HepG2 (cell line): Measurements from ENCODE around the gene HNRNPUL2. TPM values are rescaled to one million over a fixed set of nuclear protein-coding genes. Genes with fewer than 3 reads are reported as not detected.

Experiments
- ATAC-seq: fragments of 200-7000 bp; cut with Tn5 transposase; 3 replicates; pipeline ENCODE4 v1.9.1; 2020; ENCODE audit warnings: mild to moderate bottlenecking, moderate library complexity
- BruUV-seq: library from RNA; stranded (reverse); fragments of 400-500 nt; replicated peaks from 2 replicates; lab custom pipeline; 2021; lab: Mats Ljungman, UMichigan
- CTCF ChIA-PET: fragments of 300-600 bp; formaldehyde crosslinking; extraction: SDS; loops from one replicate; lab custom pipeline; 2021; ENCODE audit warnings: low total read pairs, inconsistent platforms, low intra/inter-chr PET ratio; lab: Yijun Ruan, JAX
- POLR2A ChIA-PET: fragments of 350-600 bp; sonication (Branson Sonifier 250); formaldehyde crosslinking; loops from one replicate; lab custom pipeline; 2020; ENCODE audit warnings: antibody characterized with exemption, inconsistent platforms; lab: Yijun Ruan, JAX
- DNase-seq: peaks from one replicate; pipeline ENCODE4 v3.0.0-alpha.2; 2015; ENCODE audit warnings: low spot score
- FAIRE-seq: peaks from 3 replicates; lab custom pipeline; 2011; peaks lifted over from hg19 to GRCh38; lab: Jason Lieb, UNC
- H2AFZ ChIP-seq: one replicate; pipeline ENCODE4 v1.6.1; 2011; ENCODE audit warnings: low read length, inconsistent platforms
- H3K27ac ChIP-seq: fragments of 300-600 bp; 3 replicates; pipeline ENCODE4 v1.8.0; 2011; ENCODE audit warnings: mixed run types, mild to moderate bottlenecking, mixed read lengths, low read length, inconsistent platforms; ENCODE audit not compliant: insufficient read depth; ENCODE audit errors: extremely low read length
- H3K27me3 ChIP-seq, 2 experiments: fragments of 200-600 bp in 1 of 2; 2 replicates in 1 of 2; 3 replicates in 1 of 2; pipeline versions ENCODE4 v1.6.0 to v1.8.0; 2011; ENCODE audit warnings: low read length in 2 of 2, mild to moderate bottlenecking in 2 of 2, moderate library complexity in 2 of 2, inconsistent platforms in 1 of 2; ENCODE audit not compliant: insufficient read depth in 2 of 2, control insufficient read depth in 1 of 2
- H3K36me3 ChIP-seq, 2 experiments: fragments of 200-600 bp in 1 of 2; replicated peaks in 1 of 2; 2 replicates in 1 of 2; 3 replicates in 1 of 2; pipeline versions ENCODE4 v1.5.1 to v1.8.0; 2011; ENCODE audit warnings: low read length in 2 of 2, inconsistent platforms in 1 of 2; ENCODE audit not compliant: insufficient read depth in 2 of 2, control insufficient read depth in 1 of 2
- H3K4me1 ChIP-seq: 2 replicates; pipeline ENCODE4 v1.5.1; 2012; ENCODE audit warnings: low read length, inconsistent platforms; ENCODE audit not compliant: insufficient read depth
- H3K4me2 ChIP-seq: 2 replicates; pipeline ENCODE4 v1.6.0; 2011; ENCODE audit warnings: low read depth, low read length, inconsistent platforms
- H3K4me3 ChIP-seq, 3 experiments: fragments of 200-600 bp in 1 of 3; sonication (generic), shearing (Covaris generic) in 1 of 3; replicated peaks in 1 of 3; 2 replicates each; pipeline ENCODE4 v1.5.1; 2011 to 2016; ENCODE audit warnings: low read length in 3 of 3, inconsistent platforms in 2 of 3, low read depth in 2 of 3, mild to moderate bottlenecking in 2 of 3, control low read depth in 1 of 3, mixed read lengths in 1 of 3; ENCODE audit not compliant: insufficient read depth in 1 of 3
- H3K79me2 ChIP-seq: one replicate; pipeline ENCODE4 v1.6.1; 2011; ENCODE audit warnings: low read length, inconsistent platforms; ENCODE audit not compliant: insufficient read depth
- H3K9ac ChIP-seq: 2 replicates; pipeline ENCODE4 v1.6.0; 2011; ENCODE audit warnings: mild to moderate bottlenecking, low read depth, low read length, inconsistent platforms; ENCODE audit not compliant: insufficient read depth
- H3K9me3 ChIP-seq: 2 replicates; pipeline ENCODE4 v1.5.1; 2012; ENCODE audit warnings: mild to moderate bottlenecking, low read length
- H4K20me1 ChIP-seq: 2 replicates; pipeline ENCODE4 v1.6.0; 2011; ENCODE audit warnings: inconsistent platforms, mild to moderate bottlenecking, low read length, moderate library complexity; ENCODE audit not compliant: insufficient read depth
- ISL2 ChIP-seq: sonication (generic); formaldehyde crosslinking; IDR thresholded peaks from 2 replicates; pipeline ENCODE4 v1.5.0; 2020; ENCODE audit warnings: missing genetic modification reagents
- POLR2AphosphoS5 ChIP-seq: IDR thresholded peaks from 2 replicates; pipeline ENCODE4 v1.6.1; 2012; ENCODE audit warnings: low read depth, low read length
- RAD21 ChIP-seq: fragments of 450-650 bp; formaldehyde crosslinking; IDR thresholded peaks from 2 replicates; pipeline ENCODE4 v1.5.0; 2020; ENCODE audit warnings: mild to moderate bottlenecking
- ZC3H13 ChIP-seq: sonication (generic); formaldehyde crosslinking; IDR thresholded peaks from 2 replicates; pipeline ENCODE4 v1.8.1; 2023; ENCODE audit warnings: mild to moderate bottlenecking, missing genetic modification reagents, moderate library complexity
- ZNF264 ChIP-seq: sonication (generic); formaldehyde crosslinking; IDR thresholded peaks from 2 replicates; pipeline ENCODE4 v1.4.0; 2020; ENCODE audit warnings: missing genetic modification reagents
- WGBS: methylation state at CpG from one replicate; pipeline ENCODE4 v1.1.6; 2017; ENCODE audit warnings: low lambda C conversion rate; 5-methylcytosine and 5-hydroxymethylcytosine counted together
- in situ Hi-C: cut with HindIII; loops from 2 replicates; pipeline ENCODE4 v1.10.0; 2017; ENCODE audit warnings: low pct_unique_long_range_greater_than_20kb; ENCODE audit not compliant: extremely low pct_ligation_motif_present
- intact Hi-C: fragments of 100-400 bp; cut with micrococcal nuclease; formaldehyde crosslinking; loops from one replicate; pipeline ENCODE4 v1.10.0; 2022; ENCODE audit not compliant: unreplicated experiment
- polyA plus RNA-seq, 8 experiments: library from polyadenylated mRNA; depleted of rRNA in 3 of 8; stranded (reverse) in 7 of 8; unstranded in 1 of 8; fragments of >200 nt; fragmentation: Illumina TruSeq in 4 of 8; extraction: Trizol in 4 of 8; gene quantifications; 2 replicates each; pipeline versions ENCODE4 v1.2.1 to v1.2.3, GENCODE V29; 2011 to 2016; ENCODE audit warnings: low read depth in 4 of 8, missing spikeins in 1 of 8, mixed read lengths in 1 of 8; ENCODE audit not compliant: insufficient read depth in 1 of 8
- total RNA-seq, 5 experiments: library from RNA; depleted of rRNA; stranded (reverse); fragments of >200 nt; fragmentation: Illumina TruSeq; extraction: Trizol; gene quantifications; 2 replicates each; pipeline ENCODE4 v1.2.3, GENCODE V29; 2016; ENCODE audit warnings: low read depth in 1 of 5
- TF ChIP-seq, protein P1 (sequence below), 2 experiments: sonication (generic) in 1 of 2; formaldehyde crosslinking in 1 of 2; IDR thresholded peaks; 2 replicates each; pipeline versions ENCODE4 v1.4.0 to v1.6.1; 2016 to 2020; ENCODE audit warnings: borderline replicate concordance in 1 of 2, low read depth in 1 of 2, mild to moderate bottlenecking in 1 of 2, missing genetic modification reagents in 1 of 2
- TF ChIP-seq, protein P2 (sequence below): IDR thresholded peaks from 2 replicates; pipeline ENCODE4 v1.6.1; 2016; ENCODE audit warnings: mild to moderate bottlenecking, missing biosample characterization, missing genetic modification reagents

Gene HNRNPUL2
- total and polyA plus RNA-seq, 2 of the 13 experiments (the other 11 are each of a cell fraction or from before 2014, with no cell fraction given), result 8.4 to 9.6 TPM

DNA sequence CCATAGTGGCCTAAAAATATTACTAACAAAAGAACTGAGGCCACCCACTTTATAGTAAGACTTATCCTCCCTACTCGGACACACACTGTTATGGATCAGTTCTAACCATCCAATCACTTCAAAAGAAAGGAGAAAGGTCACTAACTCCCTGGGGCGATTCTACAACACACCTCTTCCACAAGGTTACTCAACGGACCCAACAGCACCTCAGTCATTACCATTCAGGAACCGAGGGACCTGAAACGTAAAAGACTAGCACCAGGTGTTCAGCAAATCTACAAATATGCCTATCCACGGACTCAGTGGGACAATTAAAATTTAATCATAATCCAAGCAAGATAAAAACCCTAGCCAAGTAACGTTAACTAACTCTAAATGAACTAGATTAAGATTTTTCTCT, 1.6 kb downstream of the HNRNPUL2 start (continued):
- TF ChIP-seq, protein P1, sequence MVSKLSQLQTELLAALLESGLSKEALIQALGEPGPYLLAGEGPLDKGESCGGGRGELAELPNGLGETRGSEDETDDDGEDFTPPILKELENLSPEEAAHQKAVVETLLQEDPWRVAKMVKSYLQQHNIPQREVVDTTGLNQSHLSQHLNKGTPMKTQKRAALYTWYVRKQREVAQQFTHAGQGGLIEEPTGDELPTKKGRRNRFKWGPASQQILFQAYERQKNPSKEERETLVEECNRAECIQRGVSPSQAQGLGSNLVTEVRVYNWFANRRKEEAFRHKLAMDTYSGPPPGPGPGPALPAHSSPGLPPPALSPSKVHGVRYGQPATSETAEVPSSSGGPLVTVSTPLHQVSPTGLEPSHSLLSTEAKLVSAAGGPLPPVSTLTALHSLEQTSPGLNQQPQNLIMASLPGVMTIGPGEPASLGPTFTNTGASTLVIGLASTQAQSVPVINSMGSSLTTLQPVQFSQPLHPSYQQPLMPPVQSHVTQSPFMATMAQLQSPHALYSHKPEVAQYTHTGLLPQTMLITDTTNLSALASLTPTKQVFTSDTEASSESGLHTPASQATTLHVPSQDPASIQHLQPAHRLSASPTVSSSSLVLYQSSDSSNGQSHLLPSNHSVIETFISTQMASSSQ (IDR thresholded peaks at IDR 0.05; ENCODE audit: low read depth), result peak; percentile 14; the same call in 1 of the 2 replicates
- TF ChIP-seq, protein P1 (CRISPR knock-in tag; IDR thresholded peaks at IDR 0.05; ENCODE audit: borderline replicate concordance), result no peak
- TF ChIP-seq, protein P2, sequence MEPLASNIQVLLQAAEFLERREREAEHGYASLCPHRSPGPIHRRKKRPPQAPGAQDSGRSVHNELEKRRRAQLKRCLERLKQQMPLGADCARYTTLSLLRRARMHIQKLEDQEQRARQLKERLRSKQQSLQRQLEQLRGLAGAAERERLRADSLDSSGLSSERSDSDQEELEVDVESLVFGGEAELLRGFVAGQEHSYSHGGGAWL, result no peak
- TF ChIP-seq POLR2AphosphoS5 (peak; percentile 46), ZNF264 (CRISPR knock-in tag) (peak; percentile 93; the same call in 1 of the 2 replicates), ISL2 (CRISPR knock-in tag) (no peak)

DNA sequence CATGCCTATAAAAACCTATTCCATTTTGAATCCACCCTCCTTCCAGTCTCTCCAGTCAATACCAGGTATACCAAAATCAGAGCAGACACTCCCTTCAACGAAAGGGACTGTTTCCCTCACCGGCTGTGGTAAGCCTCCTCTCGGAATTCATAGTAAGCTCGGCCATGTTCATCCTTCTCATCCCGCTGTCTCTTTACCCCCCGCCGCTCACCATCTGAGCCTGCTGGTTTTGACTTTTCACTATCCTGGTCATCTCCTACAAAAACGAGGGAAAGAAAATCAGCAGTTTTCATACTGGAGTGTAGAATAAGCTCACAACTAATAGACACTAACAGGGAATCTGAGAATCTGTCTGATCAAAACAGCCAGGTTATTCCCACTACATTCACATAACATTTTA, 3.1 kb downstream of the HNRNPUL2 start:
- POLR2A ChIA-PET, result interaction anchor here (0.9 to 1.2 kb wide), 3 partner anchors 18 to 117 kb away, joined by 3 read pairs; partner anchors contain the start of genes C11orf98 and CSKMT
- no TSS peak for BruUV-seq
- DNase-seq (no peak), ATAC-seq (no peak), FAIRE-seq (no peak)
- no peak for TF ChIP-seq RAD21 (CRISPR knock-in tag)
- peak; percentile 37; the same call in 1 of the 2 replicates for TF ChIP-seq ZC3H13
- CTCF ChIA-PET, result no interaction called here
- Histone ChIP-seq H3K4me3 (peak overlapping the region in 1 of 3 experiments; percentile 85; a peak in 2 of 6 replicates), H4K20me1 (peaks cover 30% of the 10 kb centered on the region), H3K27me3 (peaks cover 0 to 3% of the 10 kb centered on the region in 2 experiments; a peak in 1 of 5 replicates), H3K4me2 (peak overlapping the region; percentile 85), H3K36me3 (peaks cover 9 to 51% of the 10 kb centered on the region in 2 experiments), H3K27ac (no peak overlapping the region), H3K9ac (peak overlapping the region; percentile 95; the same call in 1 of the 2 replicates), H3K4me1 (peaks cover 37% of the 10 kb centered on the region), H3K79me2 (peaks cover 72% of the 10 kb centered on the region), H3K9me3 (no peaks in the 10 kb centered on the region), H2AFZ (no peak overlapping the region)
- WGBS, result 77% methylated on average over 8 of the region's 8 CpGs
- intact Hi-C loops, result no loop called here
- in situ Hi-C loops, result no loop called here
